GM19395 (cell line): ENCODE measurements around the gene CLDN14.

ENCODE experiments used
- ATAC-seq: cut with Tn5 transposase; IDR thresholded peaks from one replicate; pipeline ENCODE4 v1.9.1; 2021; ENCODE audit warnings: mild to moderate bottlenecking, moderate library complexity; ENCODE audit not compliant: unreplicated experiment

The CLDN14 gene

GRCh38 chr21:36473203-36473602, 6.7 kb downstream of the CLDN14 start:
- no peak for ATAC-seq

- ATAC-seq: no peak
These were observed 7.5 kb downstream of the CLDN14 start for GRCh38 chr21:36472377-36472776.

GRCh38 chr21:36471254-36471723, 8.6 kb downstream of the CLDN14 start:
- no peak for ATAC-seq

GRCh38 chr21:36470294-36470693, 9.6 kb downstream of the CLDN14 start:
- no peak for ATAC-seq

- no peak for ATAC-seq
These were observed 13.8 kb downstream of the CLDN14 start for GRCh38 chr21:36466061-36466511.

GRCh38 chr21:36465478-36465877, 14.4 kb downstream of the CLDN14 start:
- ATAC-seq: no peak

- ATAC-seq: no peak
These were observed 15.3 kb downstream of the CLDN14 start for GRCh38 chr21:36464590-36464989.

- no peak for ATAC-seq
These were observed 15.9 kb downstream of the CLDN14 start for GRCh38 chr21:36463991-36464390.

- no peak for ATAC-seq
These were observed 16.7 kb downstream of the CLDN14 start for GRCh38 chr21:36463204-36463603.

GRCh38 chr21:36461918-36462486, 17.9 kb downstream of the CLDN14 start:
- no peak for ATAC-seq

GRCh38 chr21:36461277-36461917, 18.5 kb downstream of the CLDN14 start:
- ATAC-seq: no peak

- ATAC-seq: no peak
These were observed 19.1 kb downstream of the CLDN14 start for GRCh38 chr21:36460866-36461265.

- no peak for ATAC-seq
These were observed 20.8 kb downstream of the CLDN14 start for GRCh38 chr21:36459098-36459497.

- no peak for ATAC-seq
These were observed 23.1 kb downstream of the CLDN14 start for GRCh38 chr21:36456729-36457414.

GRCh38 chr21:36454706-36455105, 25.2 kb downstream of the CLDN14 start:
- no peak for ATAC-seq

GRCh38 chr21:36454093-36454531, 25.8 kb downstream of the CLDN14 start:
- no peak for ATAC-seq

- ATAC-seq: no peak
These were observed 27.6 kb downstream of the CLDN14 start for GRCh38 chr21:36452281-36452825.

- no peak for ATAC-seq
These were observed 28.4 kb downstream of the CLDN14 start for GRCh38 chr21:36451506-36451905.

- no peak for ATAC-seq
These were observed 29.4 kb downstream of the CLDN14 start for GRCh38 chr21:36450511-36450910.

GRCh38 chr21:36446301-36446700, 33.6 kb downstream of the CLDN14 start:
- no peak for ATAC-seq

- ATAC-seq: no peak
These were observed 38.2 kb downstream of the CLDN14 start for GRCh38 chr21:36441715-36442114.

GRCh38 chr21:36437745-36438128, 42.2 kb downstream of the CLDN14 start:
- ATAC-seq: no peak
